ENCODE data around the gene GTF3C1. TPM values are rescaled to one million over a fixed set of nuclear protein-coding genes. Genes with fewer than 3 reads are reported as not detected.

Gene GTF3C1
- total RNA-seq, 1 experiment from 2014 or later = 92.4 TPM

DNA sequence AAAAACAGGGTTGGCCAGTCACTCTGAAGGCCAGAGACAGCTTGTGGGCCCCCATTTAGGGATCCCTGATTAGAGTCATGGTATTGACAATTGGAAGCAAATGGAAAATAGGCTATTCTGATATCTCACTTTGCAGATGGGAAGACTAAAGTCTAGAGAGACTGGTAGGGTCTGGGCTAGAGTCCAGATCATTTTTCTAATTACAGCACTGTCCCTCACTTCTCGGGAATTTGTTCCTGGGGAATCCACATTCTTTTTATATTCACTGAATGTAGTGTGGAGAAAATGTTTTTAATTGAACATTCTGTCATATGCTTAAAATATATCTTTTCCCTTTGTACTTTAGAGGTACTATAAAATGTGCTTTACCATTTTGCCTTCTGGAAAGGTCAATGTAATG lies 1.3 kb upstream of the GTF3C1 start:
- Histone ChIP-seq H3K4me1 (replicated peaks) (peaks cover 33% of the 10 kb centered on the region), H3K4me3 (no peak overlapping the region), H3K36me3 (peaks cover 24% of the 10 kb centered on the region), H3K27ac (no peak overlapping the region), H3K27me3 (replicated peaks) (no peaks in the 10 kb centered on the region), H3K9me3 (replicated peaks) (no peaks in the 10 kb centered on the region)
- DNase-seq (ENCODE audit: low read depth in 1 of 2, low spot score in 2 of 2) = no peak

DNA sequence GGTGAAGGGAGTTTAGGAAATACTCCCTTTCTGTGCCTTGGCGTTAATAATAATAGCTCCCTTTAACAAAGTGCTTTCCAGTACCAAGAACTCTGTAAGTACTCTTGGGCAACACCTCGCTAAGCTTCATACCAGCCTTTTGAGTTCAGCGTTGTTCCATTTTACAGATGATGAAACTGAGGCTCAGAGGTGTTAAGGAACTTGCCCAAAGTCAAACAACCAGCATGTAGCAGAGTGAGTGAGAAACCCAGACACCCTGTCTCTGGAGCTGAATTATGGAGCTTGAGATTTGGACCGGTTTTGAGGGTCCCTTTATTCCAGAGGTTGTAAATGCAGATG lies 838 bp upstream of the GTF3C1 start:
- Histone ChIP-seq H3K27me3 (replicated peaks) (no peaks in the 10 kb centered on the region), H3K9me3 (replicated peaks) (no peaks in the 10 kb centered on the region), H3K36me3 (peaks cover 29% of the 10 kb centered on the region), H3K27ac (peak overlapping the region; percentile 86), H3K4me3 (peak overlapping the region; percentile 76), H3K4me1 (replicated peaks) (peaks cover 33% of the 10 kb centered on the region)
- DNase-seq (ENCODE audit: low read depth in 1 of 2, low spot score in 2 of 2) = no peak

DNA sequence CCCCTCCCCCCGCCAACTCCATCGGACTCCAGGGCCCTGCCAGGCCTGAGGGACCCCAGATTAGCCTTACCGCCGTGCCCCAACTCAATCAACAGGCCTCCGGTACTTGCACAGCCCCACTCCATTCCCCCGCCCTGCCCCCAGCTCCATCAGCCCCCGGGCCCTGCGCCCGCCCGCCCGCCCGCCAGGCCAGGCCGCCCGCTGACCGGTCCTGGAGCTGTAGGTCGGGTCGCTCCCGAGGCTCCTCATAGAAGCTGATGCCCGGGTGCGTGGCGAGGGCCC lies 308 bp downstream of the GTF3C1 start:
- Histone ChIP-seq H3K27me3 (replicated peaks) (no peaks in the 10 kb centered on the region), H3K36me3 (peaks cover 40% of the 10 kb centered on the region), H3K4me1 (replicated peaks) (peaks cover 33% of the 10 kb centered on the region), H3K9me3 (replicated peaks) (no peaks in the 10 kb centered on the region), H3K4me3 (peak overlapping the region; percentile 76), H3K27ac (no peak overlapping the region)
- DNase-seq (ENCODE audit: low read depth in 1 of 2, low spot score in 2 of 2) = no peak

DNA sequence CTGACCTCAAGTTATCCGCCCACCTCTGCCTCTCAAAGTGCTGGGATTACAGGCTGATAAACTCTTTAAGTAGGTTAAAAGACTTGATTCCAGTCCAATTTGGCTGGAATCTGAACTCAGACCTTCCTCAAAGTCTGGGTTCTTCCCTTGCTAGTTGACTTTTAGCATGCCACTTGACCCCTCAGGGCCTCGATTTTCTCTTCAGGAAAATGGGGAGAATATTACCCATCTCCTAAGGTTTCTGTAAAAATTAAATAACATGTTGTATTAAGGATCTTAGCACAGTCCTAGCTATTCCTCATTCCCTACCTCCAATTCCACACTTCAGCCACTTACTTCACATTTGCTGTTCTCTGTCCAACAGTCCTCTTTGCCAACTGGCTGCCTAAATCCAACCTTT lies 1.9 kb downstream of the GTF3C1 start:
- H3K36me3 ChIP-seq = peaks cover 56% of the 10 kb centered on the region
- peaks cover 33% of the 10 kb centered on the region for H3K4me1 ChIP-seq (replicated peaks)
- H3K27ac ChIP-seq = no peak overlapping the region
- no peaks in the 10 kb centered on the region for H3K27me3 ChIP-seq (replicated peaks)
- no peak for DNase-seq (ENCODE audit: low read depth in 1 of 2, low spot score in 2 of 2)
- H3K9me3 ChIP-seq (replicated peaks) = no peaks in the 10 kb centered on the region
- no peak overlapping the region for H3K4me3 ChIP-seq

DNA sequence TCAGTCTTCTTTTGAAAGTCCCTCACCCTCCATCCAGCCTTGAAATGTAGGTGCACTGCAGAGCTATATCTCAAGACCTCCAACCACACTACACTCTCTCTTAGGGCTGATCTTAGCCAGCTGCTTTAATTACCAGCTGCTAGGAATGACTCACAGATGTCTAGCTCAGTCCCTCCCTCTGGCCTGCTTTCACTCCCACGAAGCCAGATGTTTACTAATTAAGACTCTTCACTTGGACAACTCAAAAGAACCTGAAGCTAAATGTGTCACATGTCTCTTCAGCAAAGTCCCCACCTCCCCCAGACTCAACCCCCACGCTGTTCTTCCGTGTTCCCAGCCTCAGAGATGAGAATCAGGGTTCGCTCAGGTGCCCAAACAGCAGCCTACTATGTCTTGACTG lies 2.6 kb downstream of the GTF3C1 start:
- Histone ChIP-seq H3K27me3 (replicated peaks) (no peaks in the 10 kb centered on the region), H3K9me3 (replicated peaks) (no peaks in the 10 kb centered on the region), H3K27ac (no peak overlapping the region), H3K4me1 (replicated peaks) (peaks cover 33% of the 10 kb centered on the region), H3K4me3 (no peak overlapping the region), H3K36me3 (peaks cover 63% of the 10 kb centered on the region)
- no peak for DNase-seq (ENCODE audit: low read depth in 1 of 2, low spot score in 2 of 2)

DNA sequence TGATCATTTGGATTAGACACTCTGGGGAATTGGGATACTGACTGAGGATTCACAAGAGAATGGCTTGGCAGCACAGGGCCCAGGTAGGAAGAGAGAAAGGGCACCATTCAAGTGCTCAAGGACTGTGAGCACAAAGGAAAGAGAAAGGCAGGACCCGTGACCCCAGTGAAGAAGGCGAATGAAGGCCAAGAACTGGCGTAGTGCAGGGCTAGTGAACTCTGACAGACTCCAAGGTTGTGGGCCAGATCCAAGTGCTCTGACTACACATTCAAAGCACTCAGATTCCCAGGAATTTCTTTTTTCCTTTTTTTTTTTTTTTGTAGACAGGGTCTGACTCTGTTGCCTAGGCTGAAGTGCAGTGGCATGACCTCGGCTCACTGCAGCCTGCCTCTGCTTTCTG lies 5.0 kb downstream of the GTF3C1 start:
- no peak for DNase-seq (ENCODE audit: low read depth in 1 of 2, low spot score in 2 of 2)
- Histone ChIP-seq H3K4me3 (no peak overlapping the region), H3K27me3 (replicated peaks) (no peaks in the 10 kb centered on the region), H3K9me3 (replicated peaks) (no peaks in the 10 kb centered on the region), H3K36me3 (peaks cover 88% of the 10 kb centered on the region), H3K27ac (no peak overlapping the region), H3K4me1 (replicated peaks) (peaks cover 25% of the 10 kb centered on the region)

DNA sequence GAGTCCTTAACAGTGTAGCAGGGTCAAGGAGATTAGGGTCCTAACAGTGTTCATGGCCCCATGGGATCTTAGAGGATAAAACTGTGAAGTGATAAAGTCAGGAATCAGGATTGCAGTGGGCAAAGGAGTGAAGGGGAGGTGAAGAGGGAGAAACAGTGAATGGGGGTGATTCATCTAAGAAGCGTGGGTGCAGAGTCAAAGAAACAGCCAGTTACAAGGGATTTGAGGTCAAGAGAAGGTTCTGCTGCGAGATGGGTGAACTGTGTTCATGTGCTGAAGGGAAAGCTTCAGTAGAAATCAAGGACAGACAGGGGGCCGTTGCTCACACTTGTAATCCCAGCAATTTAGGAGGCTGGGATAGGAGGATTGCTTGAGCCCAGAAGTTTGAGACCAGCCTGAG lies 5.9 kb downstream of the GTF3C1 start:
- Histone ChIP-seq H3K4me3 (no peak overlapping the region), H3K36me3 (peaks cover 96% of the 10 kb centered on the region), H3K27me3 (replicated peaks) (no peaks in the 10 kb centered on the region), H3K27ac (no peak overlapping the region), H3K9me3 (replicated peaks) (no peaks in the 10 kb centered on the region), H3K4me1 (replicated peaks) (peaks cover 22% of the 10 kb centered on the region)
- DNase-seq (ENCODE audit: low read depth in 1 of 2, low spot score in 2 of 2) = no peak

DNA sequence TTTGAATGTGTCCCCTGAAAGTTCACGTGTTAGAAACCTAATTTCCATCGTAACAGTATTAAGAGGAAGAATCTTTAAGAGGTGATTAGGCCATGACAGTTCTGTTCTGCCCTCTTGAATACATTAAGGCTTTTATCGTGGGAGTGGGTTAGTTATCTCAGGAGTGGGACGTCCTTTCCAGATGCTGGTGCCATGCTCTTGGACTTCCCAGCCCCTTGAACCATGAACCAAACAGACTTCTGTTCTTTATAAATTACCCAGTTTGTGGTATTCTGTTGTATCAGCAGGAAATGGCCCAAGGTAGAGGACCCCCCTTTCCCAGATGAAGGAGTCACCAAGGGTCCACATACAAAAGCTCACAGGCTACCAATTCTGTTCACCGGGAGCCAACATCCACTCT lies 10.1 kb downstream of the GTF3C1 start:
- Histone ChIP-seq H3K9me3 (replicated peaks) (no peaks in the 10 kb centered on the region), H3K36me3 (peaks cover 98% of the 10 kb centered on the region), H3K4me3 (no peak overlapping the region), H3K4me1 (replicated peaks) (no peaks in the 10 kb centered on the region), H3K27me3 (replicated peaks) (no peaks in the 10 kb centered on the region), H3K27ac (no peak overlapping the region)
- no peak for DNase-seq (ENCODE audit: low read depth in 1 of 2, low spot score in 2 of 2)

DNA sequence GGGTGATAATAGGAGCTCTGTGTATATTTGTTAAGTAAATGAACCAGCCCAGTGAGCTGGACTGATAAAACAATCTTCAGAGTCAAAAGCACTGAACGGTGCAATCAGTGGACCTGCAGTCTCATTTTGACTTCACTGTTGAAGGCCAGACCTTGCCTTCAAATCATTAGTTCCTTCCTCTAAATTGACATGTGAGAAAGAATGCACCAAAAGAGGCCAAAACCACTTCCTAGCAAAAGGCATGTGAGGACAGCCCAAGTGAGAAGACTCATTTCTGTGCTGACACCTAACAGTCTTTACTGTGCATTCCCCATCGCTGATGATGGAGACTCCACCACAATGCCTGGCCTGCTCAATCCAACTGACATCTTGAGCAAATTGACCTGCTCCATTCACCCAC lies 10.6 kb downstream of the GTF3C1 start:
- H3K27ac ChIP-seq = no peak overlapping the region
- no peak for DNase-seq (ENCODE audit: low read depth in 1 of 2, low spot score in 2 of 2)
- no peaks in the 10 kb centered on the region for H3K27me3 ChIP-seq (replicated peaks)
- H3K4me1 ChIP-seq (replicated peaks) = no peaks in the 10 kb centered on the region
- peaks cover 98% of the 10 kb centered on the region for H3K36me3 ChIP-seq
- H3K9me3 ChIP-seq (replicated peaks) = no peaks in the 10 kb centered on the region
- no peak overlapping the region for H3K4me3 ChIP-seq

DNA sequence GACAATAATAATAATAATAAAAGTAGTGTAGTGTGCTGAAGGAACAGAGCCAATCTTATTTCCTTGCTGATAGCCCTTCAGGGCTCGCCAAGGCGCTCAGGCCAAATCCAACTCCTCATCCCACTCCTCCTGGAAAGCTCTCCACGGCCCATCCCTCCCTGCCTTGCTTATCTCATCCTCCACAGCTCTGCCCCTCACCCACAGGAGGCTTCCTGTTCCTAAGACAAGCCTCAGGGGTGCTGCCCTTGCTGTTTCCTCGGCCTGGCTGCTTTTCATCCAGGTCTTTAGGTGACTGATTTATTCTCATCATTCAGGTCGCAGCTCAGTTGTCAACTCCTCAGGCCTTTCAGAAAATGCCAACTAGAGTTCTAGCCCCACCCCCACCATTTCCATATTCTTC lies 11.2 kb downstream of the GTF3C1 start:
- Histone ChIP-seq H3K9me3 (replicated peaks) (no peaks in the 10 kb centered on the region), H3K27ac (no peak overlapping the region), H3K4me1 (replicated peaks) (no peaks in the 10 kb centered on the region), H3K27me3 (replicated peaks) (no peaks in the 10 kb centered on the region), H3K4me3 (no peak overlapping the region), H3K36me3 (peaks cover 98% of the 10 kb centered on the region)
- no peak for DNase-seq (ENCODE audit: low read depth in 1 of 2, low spot score in 2 of 2)

DNA sequence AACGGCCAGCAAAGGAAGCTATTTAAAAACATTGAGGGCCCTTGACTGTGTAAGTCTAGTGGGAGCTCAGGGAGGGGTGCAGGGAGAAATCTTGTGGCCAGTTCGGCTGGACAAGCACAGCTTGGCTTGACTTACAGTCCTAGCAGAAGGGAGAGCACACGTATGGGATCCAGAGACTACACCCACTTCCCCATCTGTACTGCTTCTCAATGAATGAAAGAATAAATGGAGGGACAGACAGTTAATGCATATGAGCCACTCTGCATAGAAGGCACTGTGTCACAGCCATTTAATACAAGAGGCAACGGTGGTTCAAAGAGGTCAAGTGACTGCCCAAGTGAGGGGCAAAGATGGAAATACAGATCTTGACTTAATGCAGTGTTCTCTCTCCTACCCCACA lies 15.5 kb downstream of the GTF3C1 start:
- Histone ChIP-seq H3K4me3 (no peak overlapping the region), H3K4me1 (replicated peaks) (peaks cover 26% of the 10 kb centered on the region), H3K27ac (no peak overlapping the region), H3K9me3 (replicated peaks) (no peaks in the 10 kb centered on the region), H3K27me3 (replicated peaks) (no peaks in the 10 kb centered on the region), H3K36me3 (peaks cover 93% of the 10 kb centered on the region)
- no peak for DNase-seq (ENCODE audit: low read depth in 1 of 2, low spot score in 2 of 2)

DNA sequence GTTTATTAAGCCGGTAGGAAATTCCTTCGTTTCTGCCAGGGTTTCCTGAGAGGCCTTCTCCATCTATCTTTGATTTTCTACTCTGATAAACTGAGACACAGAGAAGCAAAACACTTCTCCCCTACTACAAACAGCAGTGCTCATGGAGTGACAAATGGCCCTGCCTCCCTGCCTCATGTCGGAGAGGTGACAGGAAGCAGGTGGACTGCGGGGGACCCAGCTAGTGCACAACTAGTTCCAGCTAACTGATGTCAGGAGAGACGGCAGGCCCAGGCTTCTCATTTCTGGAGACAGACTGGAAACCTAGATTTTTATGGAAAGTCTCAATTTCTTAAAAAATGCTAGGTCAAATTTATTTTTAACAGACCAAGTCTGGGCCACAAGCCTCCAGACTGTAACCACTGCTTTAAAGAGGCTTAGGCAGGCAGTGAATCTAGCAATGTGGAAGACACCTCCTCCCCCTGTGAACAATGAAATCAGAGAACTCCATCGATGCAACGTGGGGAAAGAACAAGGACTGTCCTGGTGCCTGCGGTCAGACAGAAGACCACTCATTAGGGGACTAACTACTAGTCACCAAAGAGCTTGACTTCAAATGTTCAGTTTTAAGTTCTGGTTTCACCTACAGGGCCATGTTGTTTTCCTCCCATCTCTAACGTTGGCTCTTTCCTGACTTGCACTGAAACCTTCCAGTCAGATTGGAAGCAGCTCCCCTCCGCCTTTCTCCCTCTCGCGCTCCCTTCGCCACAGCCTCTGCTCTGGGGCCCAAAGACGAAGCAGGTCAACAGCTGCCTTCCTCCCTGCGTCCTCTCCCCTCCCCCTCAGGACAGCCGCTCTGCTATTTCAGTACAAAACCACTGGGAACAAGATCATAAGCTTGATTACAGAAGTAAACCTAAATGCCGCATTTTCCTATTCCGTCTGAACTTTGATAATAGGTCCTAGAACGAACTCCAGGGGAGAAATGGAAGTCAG lies 17.6 kb downstream of the GTF3C1 start:
- no peaks in the 10 kb centered on the region for H3K27me3 ChIP-seq (replicated peaks)
- peaks cover 93% of the 10 kb centered on the region for H3K36me3 ChIP-seq
- H3K27ac ChIP-seq = no peak overlapping the region
- no peaks in the 10 kb centered on the region for H3K9me3 ChIP-seq (replicated peaks)
- no peak for DNase-seq (ENCODE audit: low read depth in 1 of 2, low spot score in 2 of 2)
- no peak overlapping the region for H3K4me3 ChIP-seq
- H3K4me1 ChIP-seq (replicated peaks) = peaks cover 30% of the 10 kb centered on the region

DNA sequence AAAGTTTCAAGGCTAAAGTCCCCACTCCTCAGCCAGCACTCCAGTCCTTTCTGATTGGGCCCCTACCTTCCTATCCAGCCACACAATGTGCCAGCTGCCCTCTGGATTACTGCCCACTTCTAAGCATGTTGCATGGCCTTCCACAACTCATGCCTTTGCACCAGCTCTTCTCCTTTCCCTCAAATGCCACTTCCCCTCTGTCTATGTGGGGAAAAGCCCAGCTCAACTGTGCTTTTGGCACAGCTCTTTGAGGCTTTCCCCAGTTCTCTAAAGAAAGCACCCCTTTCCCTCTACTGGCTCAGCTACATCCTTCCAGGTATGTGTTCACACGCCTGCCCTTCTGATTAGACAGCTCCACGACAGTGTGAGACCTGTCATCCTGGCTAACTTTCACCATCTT lies 18.5 kb downstream of the GTF3C1 start:
- H3K36me3 ChIP-seq = peaks cover 93% of the 10 kb centered on the region
- H3K27ac ChIP-seq = no peak overlapping the region
- no peak overlapping the region for H3K4me3 ChIP-seq
- DNase-seq (ENCODE audit: low read depth in 1 of 2, low spot score in 2 of 2) = no peak
- no peaks in the 10 kb centered on the region for H3K27me3 ChIP-seq (replicated peaks)
- H3K9me3 ChIP-seq (replicated peaks) = no peaks in the 10 kb centered on the region
- H3K4me1 ChIP-seq (replicated peaks) = peaks cover 30% of the 10 kb centered on the region

DNA sequence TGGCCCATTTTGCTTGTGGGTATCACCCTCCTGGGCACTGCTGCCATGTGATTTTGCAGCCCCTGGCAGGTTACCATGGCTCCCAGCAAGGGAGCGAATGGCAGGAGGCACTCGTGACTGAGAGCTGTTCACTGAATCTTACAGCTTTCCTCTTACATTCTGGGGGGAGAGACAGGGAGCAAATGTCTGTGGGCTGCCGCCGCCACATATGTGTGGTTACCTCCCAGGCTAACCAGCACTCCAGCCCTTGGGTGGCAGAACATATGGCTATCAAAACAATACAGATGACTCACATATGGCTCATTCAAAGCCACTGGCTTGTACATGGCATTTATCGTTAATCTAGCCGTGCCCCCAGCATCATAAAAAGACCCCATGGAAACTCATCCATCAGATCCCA lies 19.8 kb downstream of the GTF3C1 start:
- Histone ChIP-seq H3K4me1 (replicated peaks) (peaks cover 30% of the 10 kb centered on the region), H3K27me3 (replicated peaks) (no peaks in the 10 kb centered on the region), H3K9me3 (replicated peaks) (no peaks in the 10 kb centered on the region), H3K27ac (peak overlapping the region; percentile 55), H3K36me3 (peaks cover 93% of the 10 kb centered on the region), H3K4me3 (no peak overlapping the region)
- DNase-seq (ENCODE audit: low read depth in 1 of 2, low spot score in 2 of 2) = peak; percentile 87 to 95

DNA sequence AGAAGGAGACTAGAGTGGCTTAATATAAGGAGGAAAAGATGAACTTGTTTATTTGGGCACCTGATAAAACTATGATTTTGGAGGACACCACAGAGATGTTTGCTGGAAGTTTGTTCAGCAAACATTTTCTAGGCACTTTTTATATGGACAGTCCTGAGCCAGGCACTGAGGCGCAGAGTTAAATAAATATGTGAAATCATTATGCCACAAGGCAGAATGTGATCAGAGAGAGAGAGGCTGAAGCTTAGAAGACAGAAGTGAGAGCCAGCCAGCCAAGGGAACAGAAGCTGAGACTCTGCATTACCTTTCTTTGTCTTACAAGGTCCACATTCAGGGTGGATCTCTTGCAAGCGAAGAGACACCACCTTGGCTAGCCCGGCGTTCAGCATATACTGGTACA lies 21.4 kb downstream of the GTF3C1 start:
- Histone ChIP-seq H3K4me3 (no peak overlapping the region), H3K27ac (no peak overlapping the region), H3K27me3 (replicated peaks) (no peaks in the 10 kb centered on the region), H3K4me1 (replicated peaks) (peaks cover 30% of the 10 kb centered on the region), H3K9me3 (replicated peaks) (no peaks in the 10 kb centered on the region), H3K36me3 (peaks cover 96% of the 10 kb centered on the region)
- no peak for DNase-seq (ENCODE audit: low read depth in 1 of 2, low spot score in 2 of 2)
